Stomach (tissue), 4 donors: ENCODE data around the gene ZNF827.

ENCODE experiments used
- CTCF ChIP-seq, 7 experiments: fragments of 450-650 bp in 4 of 7; fragments of 200-600 bp in 3 of 7; sonication (generic) in 3 of 7; IDR thresholded peaks; one replicate each; pipeline ENCODE4 v1.5.1; 2016 to 2019; ENCODE audit warnings: antibody characterized with exemption in 7 of 7, control low read depth in 2 of 7, mild to moderate bottlenecking in 1 of 7
- POLR2A ChIP-seq, 4 donors: fragments of 450-650 bp; IDR thresholded peaks; one replicate each; pipeline ENCODE4 v1.6.1; 2016; ENCODE audit warnings: antibody characterized with exemption in 4 of 4, control low read depth in 2 of 4, mild to moderate bottlenecking in 1 of 4, moderate library complexity in 1 of 4
- POLR2AphosphoS5 ChIP-seq, 3 donors: sonication (generic); formaldehyde crosslinking; IDR thresholded peaks; one replicate each; pipeline ENCODE4 v1.6.1; 2016; ENCODE audit warnings: antibody characterized with exemption in 3 of 3

- TF ChIP-seq POLR2A (IDR thresholded peaks at IDR 0.05) (no peak), POLR2AphosphoS5 (IDR thresholded peaks at IDR 0.05) (no peak), CTCF (IDR thresholded peaks at IDR 0.05) (no peak)
Measured at GRCh38 chr4:145719752-145720624, 218.6 kb downstream of the ZNF827 start.
